ACC112 (cell line): Measurements from ENCODE around the gene DMKN.

Experiments used
- H2AFZ ChIP-seq: fragments of 200-600 bp; sonication (generic); one replicate; pipeline ENCODE4 v1.6.0; 2017; ENCODE audit warnings: antibody characterized with exemption, low read length; ENCODE audit not compliant: unreplicated experiment
- H3K27ac ChIP-seq: fragments of 200-600 bp; sonication (generic); 2 replicates; pipeline ENCODE4 v1.5.1; 2014; ENCODE audit warnings: low read depth, mild to moderate bottlenecking, antibody characterized with exemption, low read length, moderate library complexity
- H3K27me3 ChIP-seq: fragments of 200-600 bp; sonication (generic); 2 replicates; pipeline ENCODE4 v1.6.1; 2014; ENCODE audit warnings: mild to moderate bottlenecking, antibody characterized with exemption, low read length, moderate library complexity, mixed read lengths; ENCODE audit not compliant: insufficient read depth
- H3K36me3 ChIP-seq: fragments of 200-600 bp; sonication (generic); 2 replicates; pipeline ENCODE4 v1.6.1; 2016; ENCODE audit warnings: mild to moderate bottlenecking, antibody characterized with exemption, low read length, moderate library complexity, mixed read lengths; ENCODE audit not compliant: insufficient read depth
- H3K4me1 ChIP-seq: fragments of 200-600 bp; sonication (generic); one replicate; pipeline ENCODE4 v1.6.1; 2016; ENCODE audit warnings: low read length, mixed read lengths; ENCODE audit not compliant: insufficient read depth, unreplicated experiment, control insufficient read depth
- H3K4me3 ChIP-seq: fragments of 200-600 bp; sonication (generic); 2 replicates; pipeline ENCODE4 v1.5.1; 2014; ENCODE audit warnings: mild to moderate bottlenecking, low read depth, low read length
- H3K79me2 ChIP-seq: fragments of 200-600 bp; sonication (generic); one replicate; pipeline ENCODE4 v1.6.0; 2016; ENCODE audit warnings: low read length; ENCODE audit not compliant: control insufficient read depth, unreplicated experiment, insufficient read depth

DMKN gene

DNA sequence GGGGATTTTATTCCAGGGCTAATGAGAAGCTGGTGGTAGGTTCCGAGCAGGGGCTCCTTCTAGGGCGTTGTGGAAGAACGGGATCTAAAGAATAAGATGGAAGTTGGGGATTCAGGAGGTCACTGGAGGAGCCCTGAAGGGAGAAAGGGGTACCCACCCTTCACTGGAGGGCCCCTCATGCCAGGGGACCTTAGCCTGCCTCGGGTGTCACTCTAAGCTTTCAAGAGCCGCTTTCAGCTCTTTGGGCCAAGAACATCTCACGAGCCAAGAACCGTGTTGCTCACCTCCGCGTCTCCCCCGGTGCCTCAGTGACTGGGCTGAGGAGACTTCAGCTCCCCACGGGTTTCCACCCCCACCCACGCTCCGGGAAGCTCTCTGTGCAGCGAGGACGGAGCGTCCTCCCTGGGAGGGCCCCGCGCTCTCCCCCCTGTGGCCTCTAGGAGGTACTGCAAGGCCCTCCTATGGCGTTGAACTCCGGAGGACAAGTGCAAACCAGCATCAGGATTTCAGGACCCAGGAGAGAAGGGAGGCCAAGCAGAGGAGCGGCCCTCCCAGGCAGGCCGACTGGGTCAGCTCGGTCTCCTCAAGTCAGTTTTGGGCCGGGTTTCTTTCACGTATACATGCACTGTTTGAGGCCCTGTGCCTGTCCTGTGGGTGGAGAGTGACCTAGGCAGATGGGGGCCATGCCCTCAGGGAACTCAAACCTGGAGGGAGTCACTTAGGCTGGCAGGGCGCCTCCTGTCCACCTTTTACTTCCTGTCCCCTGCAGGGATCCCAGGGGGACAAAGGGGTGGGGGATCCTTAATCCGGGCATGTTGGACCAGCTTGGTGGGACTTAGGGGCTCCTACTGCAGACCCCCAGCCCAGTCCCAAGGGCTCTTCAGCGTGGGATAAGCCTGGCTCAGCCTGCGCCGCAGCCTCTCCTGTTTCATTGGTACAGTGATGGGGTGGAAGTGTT, 18.1 kb downstream of the DMKN start:
- Histone ChIP-seq H3K4me1 (no peaks in the 10 kb centered on the region), H3K27me3 (peaks cover 9% of the 10 kb centered on the region; the same call in 1 of the 2 replicates), H3K4me3 (no peak overlapping the region), H3K27ac (no peak overlapping the region), H3K36me3 (no peaks in the 10 kb centered on the region), H3K79me2 (no peaks in the 10 kb centered on the region), H2AFZ (no peak overlapping the region)

DNA sequence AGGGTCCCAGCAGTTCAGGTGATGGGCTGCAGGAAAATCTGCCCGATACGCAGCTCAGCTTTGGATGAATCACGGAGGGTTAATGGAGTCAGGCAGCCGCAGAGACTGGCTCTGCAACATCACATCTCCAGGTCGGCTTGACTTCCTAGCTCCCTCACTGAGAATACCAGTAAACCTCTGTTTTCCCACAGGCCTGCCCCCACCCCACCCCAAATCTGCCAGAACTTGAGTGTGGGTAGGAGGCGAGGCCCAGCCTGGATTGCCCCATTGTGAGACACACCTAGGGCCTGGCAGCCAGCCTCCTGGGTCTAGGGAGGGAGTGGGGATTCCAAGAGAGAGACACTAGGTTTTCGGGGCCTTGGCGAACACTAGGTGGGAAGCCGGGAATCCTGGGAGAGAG, 19.5 kb downstream of the DMKN start:
- H3K36me3 ChIP-seq: no peaks in the 10 kb centered on the region
- no peak overlapping the region for H2AFZ ChIP-seq
- H3K27me3 ChIP-seq: peaks cover 17% of the 10 kb centered on the region; the same call in 1 of the 2 replicates
- H3K4me1 ChIP-seq: no peaks in the 10 kb centered on the region
- no peaks in the 10 kb centered on the region for H3K79me2 ChIP-seq
- H3K4me3 ChIP-seq: no peak overlapping the region
- no peak overlapping the region for H3K27ac ChIP-seq

DNA sequence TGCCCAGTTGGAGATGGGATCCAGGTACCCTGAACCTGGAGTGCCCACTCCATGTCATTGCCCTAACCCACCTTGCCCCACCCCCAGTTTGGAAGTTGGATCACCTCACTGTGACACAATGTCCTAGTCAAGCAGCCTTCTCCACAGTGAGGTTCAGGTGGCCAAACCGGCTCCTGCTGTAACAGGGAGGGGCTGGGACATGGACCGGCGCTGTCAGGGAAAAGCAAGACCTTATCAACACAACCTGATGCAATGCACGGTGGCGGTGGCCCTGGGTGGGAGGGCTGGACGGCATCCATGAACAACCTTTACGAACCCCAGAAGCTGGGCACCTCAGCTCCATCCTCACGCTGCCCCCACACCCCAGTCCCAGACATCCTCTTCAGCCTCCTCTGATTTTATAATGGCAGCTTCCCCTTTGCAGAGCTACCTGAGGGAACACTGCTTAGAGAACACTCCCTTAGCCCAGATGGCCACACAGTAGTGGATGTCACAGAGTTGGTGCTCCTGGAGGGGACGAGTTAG, 21.6 kb downstream of the DMKN start:
- Histone ChIP-seq H3K27ac (no peak overlapping the region), H3K4me1 (no peaks in the 10 kb centered on the region)

DNA sequence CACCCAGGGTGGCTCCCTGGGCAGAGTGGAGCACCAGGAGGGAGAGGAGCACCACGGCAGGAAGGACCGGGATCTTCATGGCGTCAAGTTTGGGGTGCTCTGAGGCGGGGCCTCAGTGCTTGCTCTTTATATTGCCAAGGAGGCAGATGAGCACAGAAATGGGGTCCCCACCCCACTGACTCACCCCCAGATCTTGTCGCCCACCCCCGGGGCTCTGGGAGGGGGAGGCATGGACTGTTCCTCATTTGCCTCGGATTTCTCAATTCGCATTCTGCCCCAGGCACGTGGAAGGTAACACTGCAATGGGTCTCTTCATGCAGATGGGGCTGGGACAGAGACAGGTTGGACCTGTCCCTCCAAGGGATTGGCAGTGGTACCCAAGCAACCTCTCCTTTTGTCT, 23.1 kb downstream of the DMKN start, which contains the start of gene KRTDAP:
Gene KRTDAP (minus strand): TSS at position 101 of the 400 bp plus-strand sequence. CDS start 22 bp downstream, at position 79.
- H2AFZ ChIP-seq: no peak within 1 kb of the TSS
- no peak within 1 kb of the TSS for H3K4me3 ChIP-seq
- no peaks in the 10 kb centered on the region for H3K36me3 ChIP-seq
- no peaks in the 10 kb centered on the region for H3K4me1 ChIP-seq
- no peak within 1 kb of the TSS for H3K27ac ChIP-seq
- peaks cover 45% of the 10 kb centered on the region for H3K27me3 ChIP-seq
- no peaks in the 10 kb centered on the region for H3K79me2 ChIP-seq

More for the DNA sequence above, 21.6 kb downstream of the DMKN start:
- no peaks in the 10 kb centered on the region for H3K79me2 ChIP-seq
- peaks cover 35% of the 10 kb centered on the region for H3K27me3 ChIP-seq
- H2AFZ ChIP-seq: no peak overlapping the region
- H3K4me3 ChIP-seq: no peak overlapping the region
- H3K36me3 ChIP-seq: no peaks in the 10 kb centered on the region

DNA sequence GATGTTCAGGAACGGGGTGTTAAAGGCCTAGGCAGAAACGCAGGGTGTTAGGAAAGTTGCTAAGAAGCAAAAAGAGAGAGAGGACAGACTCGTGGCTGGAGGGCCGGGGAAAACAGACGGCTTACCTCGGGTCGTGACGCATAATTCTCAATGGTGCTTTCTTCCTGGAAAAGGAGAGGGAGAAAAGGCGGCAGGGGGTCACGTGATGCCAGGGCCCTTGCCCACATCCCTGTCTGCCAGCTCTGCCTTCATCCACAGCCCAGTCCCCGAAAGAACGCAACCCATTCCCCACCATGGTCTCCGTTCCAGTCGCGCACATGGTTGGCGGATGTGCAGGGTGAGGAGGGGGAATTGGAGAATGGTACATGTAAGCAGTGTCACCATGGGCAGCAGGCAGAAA, 24.8 kb downstream of the DMKN start:
- H3K4me1 ChIP-seq: no peaks in the 10 kb centered on the region

DNA sequence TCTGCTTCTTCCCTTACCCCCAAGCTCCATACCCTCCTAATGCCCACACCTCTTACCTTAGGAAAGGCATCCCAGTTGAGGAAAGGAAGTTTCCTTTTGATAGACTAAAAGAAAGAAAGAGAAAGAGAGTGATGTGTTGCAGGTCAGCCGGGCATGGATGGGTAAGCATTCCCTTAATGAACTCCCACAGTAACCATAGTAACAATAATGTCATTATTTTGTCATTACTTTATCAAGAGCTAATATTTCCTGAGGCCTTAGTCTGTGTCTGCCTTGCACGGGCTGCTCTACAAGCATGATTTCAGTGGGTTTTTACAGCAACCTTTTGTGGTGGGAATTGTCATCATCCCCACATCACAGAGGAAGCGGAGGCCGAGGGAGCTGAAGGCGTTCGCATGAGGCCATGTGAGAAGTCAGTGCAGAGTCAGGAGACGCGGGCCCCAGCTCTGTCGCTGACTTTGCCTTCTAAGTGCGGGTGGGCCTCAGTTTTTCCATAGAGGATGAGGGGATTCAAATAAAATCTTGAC, 25.7 kb downstream of the DMKN start:
- no peaks in the 10 kb centered on the region for H3K79me2 ChIP-seq
- peaks cover 45% of the 10 kb centered on the region for H3K27me3 ChIP-seq
- no peaks in the 10 kb centered on the region for H3K36me3 ChIP-seq
- H3K27ac ChIP-seq: no peak overlapping the region
- H3K4me3 ChIP-seq: no peak overlapping the region
- H2AFZ ChIP-seq: no peak overlapping the region
- H3K4me1 ChIP-seq: no peaks in the 10 kb centered on the region

More for the DNA sequence above, 24.8 kb downstream of the DMKN start:
- H3K4me3 ChIP-seq: no peak overlapping the region
- no peak overlapping the region for H2AFZ ChIP-seq
- H3K27ac ChIP-seq: no peak overlapping the region
- peaks cover 45% of the 10 kb centered on the region for H3K27me3 ChIP-seq
- no peaks in the 10 kb centered on the region for H3K36me3 ChIP-seq
- no peaks in the 10 kb centered on the region for H3K79me2 ChIP-seq

DNA sequence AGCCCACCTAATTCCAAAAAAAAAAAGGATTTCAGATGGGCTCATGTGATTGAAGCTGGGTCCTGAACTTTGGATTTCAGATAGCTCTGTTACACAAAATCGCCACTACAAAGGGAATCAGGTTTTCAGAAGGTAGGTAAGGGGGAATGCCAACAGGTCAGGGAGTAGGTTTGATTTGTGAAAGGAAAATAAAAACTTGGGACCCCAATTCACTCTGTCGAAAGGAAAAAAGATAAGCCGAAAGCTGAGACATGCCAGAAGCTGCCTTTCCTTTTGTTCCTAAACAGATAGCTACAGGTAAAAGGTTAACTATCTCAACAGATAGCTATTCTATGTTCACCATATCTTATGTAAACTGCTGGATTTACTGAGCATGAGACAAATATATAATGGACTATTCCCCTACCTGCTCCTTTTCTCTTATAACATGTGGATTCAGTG, 27.2 kb downstream of the DMKN start:
- no peak overlapping the region for H3K27ac ChIP-seq
- peaks cover 40% of the 10 kb centered on the region for H3K27me3 ChIP-seq
- H3K79me2 ChIP-seq: no peaks in the 10 kb centered on the region
- no peak overlapping the region for H2AFZ ChIP-seq
- no peaks in the 10 kb centered on the region for H3K36me3 ChIP-seq
- no peaks in the 10 kb centered on the region for H3K4me1 ChIP-seq
- no peak overlapping the region for H3K4me3 ChIP-seq

DNA sequence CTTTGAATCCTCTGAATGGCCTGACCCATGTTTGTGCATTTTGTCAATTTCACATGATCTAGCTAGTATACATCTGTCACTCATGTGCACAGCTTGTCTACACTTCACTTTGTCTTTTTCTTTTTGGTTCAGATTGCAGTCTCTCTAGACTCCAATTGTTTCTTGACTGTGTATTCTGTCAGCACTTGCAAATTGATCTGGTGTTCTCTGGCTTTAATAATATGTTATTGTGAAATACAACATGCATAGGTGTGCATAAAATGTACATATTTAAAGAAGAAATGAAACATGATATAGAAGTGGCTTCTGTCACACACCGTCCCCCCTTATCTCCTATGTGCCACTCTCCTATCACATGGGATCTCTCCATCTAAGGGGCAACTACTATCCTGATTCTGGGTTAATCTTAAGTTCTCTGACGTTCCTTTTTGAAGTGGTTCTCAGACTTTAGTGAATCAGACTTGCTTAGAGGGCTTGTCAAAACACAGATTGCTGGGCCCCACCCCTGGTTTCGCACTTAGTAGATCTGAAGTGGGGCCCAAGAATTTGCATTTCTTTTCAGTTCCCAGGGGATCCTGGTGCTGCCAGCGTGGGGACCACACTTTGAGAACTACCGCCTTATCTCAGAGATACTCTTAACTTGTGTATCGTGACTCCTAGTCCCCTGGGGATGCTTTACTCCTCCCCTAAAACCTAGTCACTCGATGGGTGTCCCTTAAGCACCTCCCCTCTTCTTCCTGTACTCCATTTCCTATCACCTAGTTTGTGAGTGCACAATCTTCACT, 29.0 kb downstream of the DMKN start:
- Histone ChIP-seq H2AFZ (no peak overlapping the region), H3K79me2 (no peaks in the 10 kb centered on the region), H3K36me3 (no peaks in the 10 kb centered on the region), H3K27ac (no peak overlapping the region), H3K4me1 (no peaks in the 10 kb centered on the region), H3K4me3 (no peak overlapping the region), H3K27me3 (peaks cover 30% of the 10 kb centered on the region)

DNA sequence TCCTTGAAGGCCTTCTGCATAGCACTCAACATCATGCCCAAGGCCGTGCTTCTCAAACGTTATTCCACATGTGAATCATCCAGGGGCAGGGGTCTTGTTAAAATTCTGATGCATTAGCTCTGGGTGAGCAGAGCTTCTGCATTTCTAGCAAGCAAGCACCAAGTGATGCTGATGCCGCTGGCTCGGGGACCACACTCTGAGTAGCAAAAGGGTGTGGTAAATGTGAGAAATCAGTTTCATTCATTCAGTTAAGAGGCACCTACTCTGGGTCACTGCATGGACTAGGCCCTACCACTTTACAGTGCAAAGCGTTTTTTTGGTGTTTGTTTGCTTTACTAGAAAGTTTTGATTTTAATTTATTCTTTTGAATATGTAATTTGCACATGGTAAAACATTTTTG, 30.4 kb downstream of the DMKN start:
- no peak overlapping the region for H3K27ac ChIP-seq
- no peak overlapping the region for H3K4me3 ChIP-seq
- H3K79me2 ChIP-seq: no peaks in the 10 kb centered on the region
- H3K36me3 ChIP-seq: no peaks in the 10 kb centered on the region
- peaks cover 22% of the 10 kb centered on the region for H3K27me3 ChIP-seq
- H3K4me1 ChIP-seq: no peaks in the 10 kb centered on the region
- H2AFZ ChIP-seq: no peak overlapping the region
